DOHH2 (cell line): ENCODE measurements around the gene FAM53A.

Source experiments
- EZH2phosphoT487 ChIP-seq: fragments of 200-600 bp; sonication (generic); IDR thresholded peaks from 2 replicates; pipeline ENCODE4 v1.6.1; 2017; ENCODE audit warnings: borderline replicate concordance, mild to moderate bottlenecking, antibody characterized with exemption, low read length, moderate library complexity, mixed read lengths
- TF ChIP-seq, protein P1 (sequence below): fragments of 200-600 bp; sonication (generic); IDR thresholded peaks from one replicate; pipeline ENCODE4 v1.5.1; 2014; ENCODE audit warnings: antibody characterized with exemption, mild to moderate bottlenecking, low read depth, low read length; ENCODE audit not compliant: poor library complexity, severe bottlenecking

DNA sequence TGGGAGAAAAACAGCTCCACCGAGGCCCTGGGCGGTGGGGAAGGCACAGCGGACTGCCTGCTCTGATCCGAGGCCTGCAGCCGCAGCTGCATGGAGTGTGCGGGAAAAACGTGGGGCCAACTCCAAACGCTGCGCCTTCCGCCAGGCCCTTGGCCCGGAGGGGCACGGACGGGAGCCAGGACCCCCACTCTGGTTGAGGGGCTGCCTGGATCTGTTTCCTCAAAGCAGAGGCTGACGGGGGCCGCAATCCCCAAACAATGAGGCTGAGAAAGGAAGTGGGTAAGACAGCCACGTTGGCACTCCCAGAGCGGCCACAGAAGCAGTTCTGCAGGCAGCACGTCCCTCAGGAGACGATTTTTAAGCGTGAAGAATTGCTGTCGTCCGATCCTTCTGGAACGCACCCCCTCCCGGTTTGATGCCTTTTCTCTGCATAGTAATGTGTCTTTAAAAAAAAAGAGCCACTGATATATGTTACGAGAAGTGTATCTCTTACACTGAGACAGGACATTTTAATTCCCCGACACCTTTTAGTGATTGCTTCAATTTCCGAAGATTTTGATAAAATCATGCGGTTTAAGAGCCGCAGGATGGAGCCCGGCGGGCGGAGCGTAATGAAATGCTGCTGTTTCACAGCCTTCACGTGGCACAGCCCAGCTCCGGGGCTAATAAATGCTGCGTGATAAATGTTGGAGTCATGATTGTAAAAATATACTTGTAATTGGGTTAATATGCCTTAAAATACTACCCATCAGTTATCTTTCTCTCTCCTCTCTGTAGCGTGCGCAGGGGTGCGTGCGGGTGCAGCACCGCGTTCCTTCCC lies 85.7 kb downstream of the FAM53A start:
- TF ChIP-seq, protein P1, sequence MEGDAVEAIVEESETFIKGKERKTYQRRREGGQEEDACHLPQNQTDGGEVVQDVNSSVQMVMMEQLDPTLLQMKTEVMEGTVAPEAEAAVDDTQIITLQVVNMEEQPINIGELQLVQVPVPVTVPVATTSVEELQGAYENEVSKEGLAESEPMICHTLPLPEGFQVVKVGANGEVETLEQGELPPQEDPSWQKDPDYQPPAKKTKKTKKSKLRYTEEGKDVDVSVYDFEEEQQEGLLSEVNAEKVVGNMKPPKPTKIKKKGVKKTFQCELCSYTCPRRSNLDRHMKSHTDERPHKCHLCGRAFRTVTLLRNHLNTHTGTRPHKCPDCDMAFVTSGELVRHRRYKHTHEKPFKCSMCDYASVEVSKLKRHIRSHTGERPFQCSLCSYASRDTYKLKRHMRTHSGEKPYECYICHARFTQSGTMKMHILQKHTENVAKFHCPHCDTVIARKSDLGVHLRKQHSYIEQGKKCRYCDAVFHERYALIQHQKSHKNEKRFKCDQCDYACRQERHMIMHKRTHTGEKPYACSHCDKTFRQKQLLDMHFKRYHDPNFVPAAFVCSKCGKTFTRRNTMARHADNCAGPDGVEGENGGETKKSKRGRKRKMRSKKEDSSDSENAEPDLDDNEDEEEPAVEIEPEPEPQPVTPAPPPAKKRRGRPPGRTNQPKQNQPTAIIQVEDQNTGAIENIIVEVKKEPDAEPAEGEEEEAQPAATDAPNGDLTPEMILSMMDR, result no peak
- TF ChIP-seq EZH2phosphoT487, result no peak
